RKO (cell line): ENCODE data around the gene RPL7A.
A peak's percentile ranks its signal among the peaks of the same experiment; 100 is the strongest.

Experiments
- DNase-seq: peaks from one replicate; pipeline ENCODE4 v3.0.0-alpha.2; 2016; ENCODE audit warnings: low spot score

The RPL7A gene

DNA sequence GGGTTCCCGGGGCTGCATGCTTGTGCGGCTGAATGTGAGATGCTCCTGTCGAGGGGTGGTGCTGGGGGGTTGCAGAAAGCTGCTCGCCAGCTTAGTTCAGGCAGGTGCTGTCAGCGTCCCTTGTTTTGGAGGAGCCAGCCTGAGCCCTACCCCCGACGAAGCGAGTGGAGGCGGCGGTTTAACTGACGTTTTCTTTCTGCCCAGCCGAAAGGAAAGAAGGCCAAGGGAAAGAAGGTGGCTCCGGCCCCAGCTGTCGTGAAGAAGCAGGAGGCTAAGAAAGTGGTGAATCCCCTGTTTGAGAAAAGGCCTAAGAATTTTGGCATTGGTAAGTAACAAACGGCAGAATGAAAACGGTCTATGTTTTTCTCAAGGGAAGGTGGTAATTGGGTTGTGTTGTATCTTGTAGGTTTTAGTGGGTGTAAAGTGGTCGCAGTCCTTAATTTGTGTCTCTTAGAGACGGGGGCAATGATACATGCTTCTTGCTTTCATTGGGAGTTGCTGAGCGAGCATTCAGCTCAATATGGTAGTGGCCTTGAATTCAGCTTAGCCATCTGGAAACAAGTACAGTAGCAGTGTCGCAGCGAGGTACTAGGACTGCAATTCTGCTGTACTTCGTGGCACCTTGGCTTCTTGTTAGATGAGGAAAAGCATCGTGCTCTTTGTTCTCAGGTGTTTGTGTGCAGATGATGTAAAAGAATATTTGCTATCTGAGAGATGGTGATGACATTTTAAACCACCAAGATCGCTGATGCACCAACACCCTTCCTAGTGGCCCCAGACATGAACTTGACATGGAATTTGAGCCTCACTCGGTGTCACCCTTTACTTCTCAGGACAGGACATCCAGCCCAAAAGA is 928 bp downstream of the RPL7A start:
- peak; percentile 63 for DNase-seq

GRCh38 chr9:133349965-133350616 is 2.1 kb downstream of the RPL7A start:
- peak; percentile 81 for DNase-seq

DNA sequence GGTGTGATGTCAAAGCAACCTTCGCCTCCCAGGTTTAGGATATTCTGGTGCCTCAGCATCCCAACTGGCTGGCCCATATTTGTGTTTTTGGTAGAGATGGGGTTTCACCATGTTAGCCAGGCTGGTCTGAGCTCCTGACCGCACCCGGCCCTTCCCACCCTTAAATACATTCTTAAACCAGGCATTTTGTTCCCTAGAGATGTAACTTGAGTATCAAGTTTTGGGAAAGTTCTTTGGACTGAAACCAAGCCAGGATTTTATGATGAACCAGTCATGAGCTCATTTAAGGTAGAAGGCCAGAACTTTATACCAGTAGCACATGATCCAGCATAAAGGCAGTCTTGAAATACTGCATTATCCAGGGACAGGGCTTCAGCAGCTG is 3.5 kb downstream of the RPL7A start:
- DNase-seq: no peak

- DNase-seq: peak; percentile 86
Measured at GRCh38 chr9:133351908-133352634, 4.1 kb downstream of the RPL7A start.

DNA sequence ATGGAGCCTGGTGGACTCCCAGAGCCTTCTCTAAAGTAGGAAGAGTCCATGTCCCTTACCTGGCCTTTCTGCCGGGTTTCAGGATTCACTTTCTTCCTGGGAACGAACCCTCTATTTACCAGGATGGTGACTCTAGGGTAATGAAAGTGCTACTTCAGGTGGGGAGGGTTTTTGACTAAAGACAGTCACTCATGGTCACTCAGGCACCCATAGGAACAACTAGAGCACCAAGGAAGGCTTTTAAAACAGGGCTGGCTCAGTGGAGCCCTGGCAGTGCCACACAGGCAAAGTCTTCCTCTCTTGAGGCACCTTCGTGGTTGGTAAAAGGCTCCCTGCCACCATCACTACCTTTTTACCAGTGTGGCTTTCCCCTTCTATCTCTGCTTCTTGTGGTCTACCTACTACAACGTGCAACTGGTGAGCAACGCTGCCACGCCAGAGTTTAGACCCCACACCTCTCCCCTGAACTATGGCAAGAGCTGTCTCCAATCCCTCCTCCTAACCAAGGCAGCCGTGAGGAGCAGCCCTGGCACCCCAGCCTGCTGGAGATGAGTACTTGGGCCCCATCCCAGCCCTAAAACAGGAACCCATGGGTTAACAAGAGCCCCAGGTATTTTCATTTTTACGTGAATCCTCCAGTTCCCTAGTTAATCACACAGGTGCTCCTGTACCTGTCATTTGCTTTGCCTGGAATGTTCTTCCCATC is 4.8 kb downstream of the RPL7A start:
- DNase-seq: no peak

GRCh38 chr9:133353548-133353947 is 5.5 kb downstream of the RPL7A start:
- no peak for DNase-seq

DNA sequence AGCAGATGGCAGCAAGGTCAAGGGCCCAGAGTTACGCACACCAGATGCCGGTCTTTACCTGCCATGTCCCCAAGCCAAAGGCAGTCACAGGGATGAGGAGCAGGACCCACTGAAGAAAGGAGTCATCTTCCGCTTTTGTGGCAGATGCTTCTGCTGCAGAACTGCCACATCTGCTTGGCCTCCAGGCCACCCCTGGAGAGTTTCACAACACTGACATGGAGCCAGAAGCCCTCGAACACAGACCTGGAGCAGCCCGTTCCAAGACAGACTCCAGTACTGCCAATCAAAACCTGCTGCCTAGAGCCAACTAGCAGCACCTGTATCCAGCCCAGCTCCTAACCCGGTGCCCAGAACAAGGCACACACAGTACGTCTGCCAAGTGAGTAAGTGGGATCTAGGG is 6.7 kb downstream of the RPL7A start:
- DNase-seq: no peak

GRCh38 chr9:133355881-133356357 is 7.9 kb downstream of the RPL7A start:
- peak; percentile 76 for DNase-seq

DNA sequence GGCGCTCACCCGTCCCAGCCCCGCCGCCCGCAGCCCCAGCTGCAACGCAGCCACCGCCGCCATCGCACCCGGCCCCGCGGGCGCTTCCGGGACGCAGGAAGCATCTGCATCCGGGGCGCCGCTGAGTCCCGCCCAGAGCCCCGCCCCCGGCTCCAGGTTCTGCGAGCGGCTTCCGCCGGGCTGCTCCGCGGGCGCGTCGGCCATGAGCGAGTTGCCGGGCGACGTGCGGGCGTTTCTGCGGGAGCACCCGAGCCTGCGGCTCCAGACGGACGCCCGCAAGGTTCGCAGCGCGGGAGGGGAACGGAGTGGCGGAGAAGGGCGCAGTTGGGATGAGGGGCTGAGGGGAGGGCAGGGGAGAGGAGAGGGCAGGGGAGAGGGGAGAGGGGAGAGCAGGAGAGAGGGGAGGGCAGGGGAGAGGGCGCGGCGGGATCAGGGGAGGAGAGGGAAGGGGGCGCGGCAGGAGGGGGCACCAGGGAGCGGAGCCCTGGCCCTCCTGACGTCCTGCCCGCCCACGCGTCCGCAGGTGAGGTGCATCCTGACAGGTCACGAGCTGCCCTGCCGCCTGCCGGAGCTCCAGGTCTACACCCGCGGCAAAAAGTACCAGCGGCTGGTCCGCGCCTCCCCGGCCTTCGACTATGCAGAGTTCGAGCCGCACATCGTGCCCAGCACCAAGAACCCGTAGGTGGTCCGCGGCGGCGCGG is 8.5 kb downstream of the RPL7A start, which contains the start of the genes SURF1 and SURF2:
Gene SURF1, minus strand, starts transcription at position 97 of the 701 bp plus-strand sequence. Its CDS starts 34 bp downstream, at position 63.
Gene SURF2, plus strand, starts transcription at position 160 of the 701 bp plus-strand sequence. Its CDS starts 43 bp downstream, at position 203.
- DNase-seq: peak; percentile 92

GRCh38 chr9:133357656-133358055 is 9.6 kb downstream of the RPL7A start:
- DNase-seq: no peak

DNA sequence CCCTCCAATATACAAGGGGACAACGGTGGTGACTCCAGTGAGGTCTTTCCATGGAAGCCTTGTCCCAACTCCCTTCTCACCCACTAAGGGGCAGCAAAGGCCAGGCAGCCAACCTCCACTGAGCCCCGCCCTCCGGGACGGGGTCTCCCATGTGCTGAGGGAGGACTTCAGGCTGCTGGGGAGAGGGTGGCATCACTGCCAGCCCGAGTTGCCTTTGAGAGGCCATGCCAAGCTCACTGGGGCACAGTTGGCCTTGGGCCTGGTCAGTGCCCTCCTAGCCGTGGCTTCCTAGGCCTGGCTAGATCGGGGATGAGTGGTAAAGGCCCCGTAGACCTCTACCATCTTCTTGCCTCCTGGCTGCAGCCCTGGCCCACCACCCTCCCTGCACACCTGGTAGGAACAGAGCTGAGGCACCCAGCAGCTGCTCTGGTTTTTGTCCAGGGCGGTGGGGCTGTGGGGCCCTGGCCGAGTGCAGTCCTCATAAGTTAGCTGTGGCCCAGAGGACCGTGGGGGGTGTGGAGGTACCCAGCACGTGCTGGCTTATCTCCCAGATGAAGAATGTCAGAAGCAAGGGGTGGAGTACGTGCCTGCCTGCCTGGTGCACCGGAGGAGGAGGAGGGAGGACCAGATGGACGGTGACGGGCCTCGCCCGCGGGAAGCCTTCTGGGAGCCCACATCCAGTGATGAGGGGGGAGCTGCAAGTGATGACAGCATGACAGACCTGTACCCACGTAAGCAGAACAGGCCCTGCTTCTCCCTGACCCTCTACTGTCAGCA is 11.6 kb downstream of the RPL7A start:
- DNase-seq: no peak

GRCh38 chr9:133360400-133361393 is 12.7 kb downstream of the RPL7A start:
- no peak for DNase-seq

GRCh38 chr9:133361507-133362092 is 13.6 kb downstream of the RPL7A start:
- DNase-seq: no peak

GRCh38 chr9:133362359-133363044 is 14.5 kb downstream of the RPL7A start:
- DNase-seq: no peak

DNA sequence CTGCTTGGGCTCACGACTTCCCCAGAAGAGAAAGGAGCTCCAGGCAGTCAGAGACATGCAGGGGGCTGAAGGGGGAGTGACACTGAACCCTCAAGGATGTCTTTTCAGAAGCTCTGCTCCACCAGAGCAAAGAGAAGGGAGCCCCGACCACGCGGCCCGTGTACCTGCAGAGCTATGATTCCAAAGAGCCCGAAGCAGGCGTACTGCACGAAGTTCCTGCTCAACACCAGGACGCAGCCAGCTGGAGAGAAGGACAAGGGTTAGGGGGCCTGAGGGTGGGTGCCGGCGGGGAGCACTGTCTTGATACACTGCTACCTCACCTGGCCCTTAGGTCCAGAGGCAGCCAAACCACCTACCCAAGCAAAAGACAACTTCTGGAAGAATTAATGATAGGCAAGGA is 18.4 kb downstream of the RPL7A start:
- no peak for DNase-seq

DNA sequence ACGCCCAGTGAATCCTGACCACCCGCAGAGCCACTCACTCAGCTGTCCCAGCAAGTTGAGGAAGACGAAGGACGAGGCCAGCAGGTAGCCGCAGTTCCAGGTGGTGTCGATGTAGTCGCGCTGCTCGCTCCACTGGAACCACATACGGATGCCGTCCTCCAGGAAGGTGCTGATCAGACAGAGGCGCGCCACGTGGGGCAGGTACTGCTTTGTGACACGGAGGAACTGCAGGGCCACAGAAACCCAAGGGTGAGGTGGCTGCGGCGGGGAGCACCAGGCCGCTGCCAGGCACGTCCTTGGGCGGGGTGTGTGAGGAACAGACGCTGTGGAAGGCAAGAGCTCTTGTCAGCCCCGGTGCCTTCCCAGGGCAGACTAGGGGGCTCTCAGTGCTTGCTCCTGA is 19.2 kb downstream of the RPL7A start:
- DNase-seq: no peak

- DNase-seq: no peak
Measured at GRCh38 chr9:133367778-133368177, 19.8 kb downstream of the RPL7A start.

- DNase-seq: no peak
Measured at GRCh38 chr9:133368249-133368881, 20.3 kb downstream of the RPL7A start.
